Liver (tissue), 9 donors: Measurements from ENCODE around the gene FGF12. TPM values are rescaled to one million over a fixed set of nuclear protein-coding genes. Genes with fewer than 3 reads are reported as not detected.

Source experiments
- DNase-seq: peaks from one replicate; pipeline ENCODE4 v3.0.0-alpha.2; 2017; ENCODE audit warnings: low spot score
- H3K27ac ChIP-seq, 2 donors: one replicate each; pipeline ENCODE4 v1.7.0; 2013; ENCODE audit warnings: inconsistent platforms in 2 of 2, low read length in 2 of 2, control low read depth in 1 of 2, low read depth in 1 of 2, mild to moderate bottlenecking in 1 of 2
- H3K27me3 ChIP-seq, 4 donors: one replicate each; pipeline versions ENCODE4 v1.6.1 to v1.7.0; 2013; ENCODE audit warnings: low read length in 3 of 4, inconsistent platforms in 1 of 4, mild to moderate bottlenecking in 1 of 4, moderate library complexity in 1 of 4; ENCODE audit not compliant: control insufficient read depth in 4 of 4, insufficient read depth in 4 of 4
- H3K36me3 ChIP-seq, 4 donors: one replicate each; pipeline versions ENCODE4 v1.6.1 to v1.7.0; 2013; ENCODE audit warnings: low read length in 3 of 4, mild to moderate bottlenecking in 3 of 4, low read depth in 1 of 4, moderate library complexity in 1 of 4; ENCODE audit not compliant: control insufficient read depth in 4 of 4, insufficient read depth in 3 of 4
- H3K4me1 ChIP-seq, 4 donors: one replicate each; pipeline versions ENCODE4 v1.6.1 to v1.7.0; 2013; ENCODE audit warnings: low read length in 3 of 4, mild to moderate bottlenecking in 3 of 4, moderate library complexity in 1 of 4; ENCODE audit not compliant: control insufficient read depth in 4 of 4, insufficient read depth in 4 of 4
- H3K4me3 ChIP-seq, 3 donors: one replicate each; pipeline versions ENCODE4 v1.6.1 to v1.7.0; 2013; ENCODE audit warnings: low read length in 3 of 3, control low read depth in 1 of 3, low read depth in 1 of 3, mild to moderate bottlenecking in 1 of 3
- H3K9ac ChIP-seq, 2 donors: one replicate each; pipeline ENCODE4 v1.7.0; 2013; ENCODE audit warnings: low read length in 2 of 2, mild to moderate bottlenecking in 2 of 2, moderate library complexity in 2 of 2, control low read depth in 1 of 2, low read depth in 1 of 2
- H3K9me3 ChIP-seq, 4 donors: one replicate each; pipeline versions ENCODE4 v1.6.1 to v1.7.0; 2013; ENCODE audit warnings: low read length in 3 of 4; ENCODE audit not compliant: control insufficient read depth in 4 of 4
- EGR1 ChIP-seq, 2 donors: IDR thresholded peaks; 2 replicates each; pipeline ENCODE4 v1.6.1; 2016 to 2018; ENCODE audit warnings: antibody characterized with exemption in 2 of 2, low read depth in 2 of 2
- FOXA1 ChIP-seq: IDR thresholded peaks from 2 replicates; pipeline ENCODE4 v1.6.1; 2016; ENCODE audit warnings: antibody characterized with exemption
- FOXA2 ChIP-seq: IDR thresholded peaks from 2 replicates; pipeline ENCODE4 v1.6.1; 2016; ENCODE audit warnings: antibody characterized with exemption
- GABPA ChIP-seq, 2 donors: IDR thresholded peaks in 1 of 2; conservative IDR thresholded peaks in 1 of 2; 2 replicates each; pipeline ENCODE4 v1.6.1; 2016; ENCODE audit warnings: antibody characterized with exemption in 2 of 2, mild to moderate bottlenecking in 1 of 2, moderate library complexity in 1 of 2
- HNF4A ChIP-seq, 2 donors: conservative IDR thresholded peaks; 2 replicates each; pipeline ENCODE4 v1.6.1; 2016; ENCODE audit warnings: antibody characterized with exemption in 2 of 2, mild to moderate bottlenecking in 2 of 2
- HNF4G ChIP-seq: IDR thresholded peaks from 2 replicates; pipeline ENCODE4 v1.6.1; 2016; ENCODE audit warnings: antibody characterized with exemption
- JUND ChIP-seq, 2 donors: IDR thresholded peaks; 2 replicates each; pipeline ENCODE4 v1.6.1; 2016; ENCODE audit warnings: antibody characterized with exemption in 2 of 2
- NR2F2 ChIP-seq: IDR thresholded peaks from 2 replicates; pipeline ENCODE4 v1.6.1; 2016; ENCODE audit warnings: antibody characterized with exemption
- RAD21 ChIP-seq, 2 donors: IDR thresholded peaks; 2 replicates each; pipeline ENCODE4 v1.6.1; 2016; ENCODE audit warnings: antibody characterized with exemption in 2 of 2, mild to moderate bottlenecking in 2 of 2
- RXRA ChIP-seq, 2 donors: IDR thresholded peaks; 2 replicates each; pipeline ENCODE4 v1.6.1; 2017 to 2018; ENCODE audit warnings: antibody characterized with exemption in 2 of 2, mild to moderate bottlenecking in 1 of 2
- SP1 ChIP-seq: IDR thresholded peaks from 2 replicates; pipeline ENCODE4 v1.6.1; 2018; ENCODE audit warnings: antibody characterized with exemption, mild to moderate bottlenecking
- TAF1 ChIP-seq: conservative IDR thresholded peaks from 2 replicates; pipeline ENCODE4 v1.6.1; 2016; ENCODE audit warnings: antibody characterized with exemption, mild to moderate bottlenecking
- YY1 ChIP-seq: IDR thresholded peaks from 2 replicates; pipeline ENCODE4 v1.6.1; 2016; ENCODE audit warnings: antibody characterized with exemption, mild to moderate bottlenecking
- WGBS: extraction: QIAGEN DNeasy Blood & Tissue Kit; methylation state at CpG from one replicate; pipeline ENCODE4 v1.1.7; 2013; 5-methylcytosine and 5-hydroxymethylcytosine counted together
- polyA plus RNA-seq, 2 donors: library from polyadenylated mRNA; stranded (reverse) in 1 of 2; unstranded in 1 of 2; fragments of 200-250 nt in 1 of 2; fragments of >200 nt in 1 of 2; fragmentation: Nextera tagmentation in 1 of 2; extraction: Ambion mirVana in 1 of 2; gene quantifications; one replicate each; pipeline versions ENCODE4 v1.2.1 to v1.2.3, GENCODE V29; 2013 to 2015
- total RNA-seq, 2 donors: library from RNA; depleted of rRNA; stranded (reverse); fragments of >200 nt; gene quantifications; one replicate each; pipeline ENCODE4 v1.2.3, GENCODE V29; 2014
- TF ChIP-seq, protein P1 (sequence below): IDR thresholded peaks from 2 replicates; pipeline ENCODE4 v1.6.1; 2016; ENCODE audit warnings: antibody characterized with exemption
- TF ChIP-seq, protein P2 (sequence below): fragments of 150-350 bp; IDR thresholded peaks from 2 replicates; pipeline ENCODE4 v1.5.1; 2017; ENCODE audit warnings: improper control_type of control experiment, low read depth, low read length; ENCODE audit not compliant: missing input control
- TF ChIP-seq, protein P3 (sequence below): IDR thresholded peaks from 2 replicates; pipeline ENCODE4 v1.6.1; 2016; ENCODE audit warnings: antibody characterized with exemption, mild to moderate bottlenecking
- TF ChIP-seq, protein P4 (sequence below): IDR thresholded peaks from 2 replicates; pipeline ENCODE4 v1.6.1; 2016; ENCODE audit warnings: antibody characterized with exemption
- TF ChIP-seq, protein P5 (sequence below): IDR thresholded peaks from 2 replicates; pipeline ENCODE4 v1.6.1; 2016; ENCODE audit warnings: antibody characterized with exemption
- donor health status: healthy.
- donor health status: healthy.
- donor health status: healthy.
- donor health status: healthy.
- donor health status: healthy.

FGF12 gene
- total and polyA plus RNA-seq, 4 donors: 0.11 to 0.59 (median 0.19) TPM

DNA sequence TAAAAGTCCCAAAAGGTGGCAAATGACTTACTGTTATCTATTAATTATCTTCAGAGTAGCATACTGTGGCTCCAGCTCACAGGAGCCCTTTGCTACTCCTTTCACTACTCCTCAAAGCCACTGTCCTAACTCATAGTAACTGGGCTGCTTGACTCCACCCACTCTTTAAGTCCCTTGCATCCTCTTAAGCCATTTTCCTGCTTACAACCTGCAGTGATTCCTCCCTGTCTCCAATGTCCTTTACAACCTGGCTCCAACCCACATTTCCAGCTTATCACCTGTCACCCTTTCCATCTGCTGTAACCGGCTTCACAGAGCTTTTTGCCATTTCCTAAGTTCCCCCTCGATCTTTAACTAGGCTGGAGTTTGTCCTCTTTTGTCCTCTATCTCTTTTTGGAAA, 388.1 kb downstream of the FGF12 start:
- Histone ChIP-seq H3K9me3 (no peaks in the 10 kb centered on the region), H3K27me3 (peaks cover 0 to 3% (median 0%) of the 10 kb centered on the region in 4 donors), H3K4me1 (no peaks in the 10 kb centered on the region), H3K9ac (no peak overlapping the region), H3K36me3 (no peaks in the 10 kb centered on the region), H3K27ac (no peak overlapping the region), H3K4me3 (no peak overlapping the region)
- WGBS: 69% methylated on average over 2 of the region's 2 CpGs
- TF ChIP-seq, protein P1, sequence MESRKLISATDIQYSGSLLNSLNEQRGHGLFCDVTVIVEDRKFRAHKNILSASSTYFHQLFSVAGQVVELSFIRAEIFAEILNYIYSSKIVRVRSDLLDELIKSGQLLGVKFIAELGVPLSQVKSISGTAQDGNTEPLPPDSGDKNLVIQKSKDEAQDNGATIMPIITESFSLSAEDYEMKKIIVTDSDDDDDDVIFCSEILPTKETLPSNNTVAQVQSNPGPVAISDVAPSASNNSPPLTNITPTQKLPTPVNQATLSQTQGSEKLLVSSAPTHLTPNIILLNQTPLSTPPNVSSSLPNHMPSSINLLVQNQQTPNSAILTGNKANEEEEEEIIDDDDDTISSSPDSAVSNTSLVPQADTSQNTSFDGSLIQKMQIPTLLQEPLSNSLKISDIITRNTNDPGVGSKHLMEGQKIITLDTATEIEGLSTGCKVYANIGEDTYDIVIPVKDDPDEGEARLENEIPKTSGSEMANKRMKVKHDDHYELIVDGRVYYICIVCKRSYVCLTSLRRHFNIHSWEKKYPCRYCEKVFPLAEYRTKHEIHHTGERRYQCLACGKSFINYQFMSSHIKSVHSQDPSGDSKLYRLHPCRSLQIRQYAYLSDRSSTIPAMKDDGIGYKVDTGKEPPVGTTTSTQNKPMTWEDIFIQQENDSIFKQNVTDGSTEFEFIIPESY: no peak
- TF ChIP-seq, protein P2, sequence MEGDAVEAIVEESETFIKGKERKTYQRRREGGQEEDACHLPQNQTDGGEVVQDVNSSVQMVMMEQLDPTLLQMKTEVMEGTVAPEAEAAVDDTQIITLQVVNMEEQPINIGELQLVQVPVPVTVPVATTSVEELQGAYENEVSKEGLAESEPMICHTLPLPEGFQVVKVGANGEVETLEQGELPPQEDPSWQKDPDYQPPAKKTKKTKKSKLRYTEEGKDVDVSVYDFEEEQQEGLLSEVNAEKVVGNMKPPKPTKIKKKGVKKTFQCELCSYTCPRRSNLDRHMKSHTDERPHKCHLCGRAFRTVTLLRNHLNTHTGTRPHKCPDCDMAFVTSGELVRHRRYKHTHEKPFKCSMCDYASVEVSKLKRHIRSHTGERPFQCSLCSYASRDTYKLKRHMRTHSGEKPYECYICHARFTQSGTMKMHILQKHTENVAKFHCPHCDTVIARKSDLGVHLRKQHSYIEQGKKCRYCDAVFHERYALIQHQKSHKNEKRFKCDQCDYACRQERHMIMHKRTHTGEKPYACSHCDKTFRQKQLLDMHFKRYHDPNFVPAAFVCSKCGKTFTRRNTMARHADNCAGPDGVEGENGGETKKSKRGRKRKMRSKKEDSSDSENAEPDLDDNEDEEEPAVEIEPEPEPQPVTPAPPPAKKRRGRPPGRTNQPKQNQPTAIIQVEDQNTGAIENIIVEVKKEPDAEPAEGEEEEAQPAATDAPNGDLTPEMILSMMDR: no peak
- TF ChIP-seq EGR1 (IDR thresholded peaks at IDR 0.05; ENCODE audit: low read depth in 2 of 2) (no peak), JUND (IDR thresholded peaks at IDR 0.05) (no peak), FOXA1 (no peak), TAF1 (no peak), SP1 (no peak), HNF4A (conservative IDR thresholded peaks at IDR 0.05) (no peak), FOXA2 (no peak), GABPA (IDR thresholded peaks at IDR 0.05 in 1 of 2, conservative IDR thresholded peaks at IDR 0.05 in 1 of 2) (no peak), YY1 (no peak), RXRA (IDR thresholded peaks at IDR 0.05) (no peak), NR2F2 (no peak), HNF4G (no peak), RAD21 (IDR thresholded peaks at IDR 0.05) (no peak)
- TF ChIP-seq, protein P3, sequence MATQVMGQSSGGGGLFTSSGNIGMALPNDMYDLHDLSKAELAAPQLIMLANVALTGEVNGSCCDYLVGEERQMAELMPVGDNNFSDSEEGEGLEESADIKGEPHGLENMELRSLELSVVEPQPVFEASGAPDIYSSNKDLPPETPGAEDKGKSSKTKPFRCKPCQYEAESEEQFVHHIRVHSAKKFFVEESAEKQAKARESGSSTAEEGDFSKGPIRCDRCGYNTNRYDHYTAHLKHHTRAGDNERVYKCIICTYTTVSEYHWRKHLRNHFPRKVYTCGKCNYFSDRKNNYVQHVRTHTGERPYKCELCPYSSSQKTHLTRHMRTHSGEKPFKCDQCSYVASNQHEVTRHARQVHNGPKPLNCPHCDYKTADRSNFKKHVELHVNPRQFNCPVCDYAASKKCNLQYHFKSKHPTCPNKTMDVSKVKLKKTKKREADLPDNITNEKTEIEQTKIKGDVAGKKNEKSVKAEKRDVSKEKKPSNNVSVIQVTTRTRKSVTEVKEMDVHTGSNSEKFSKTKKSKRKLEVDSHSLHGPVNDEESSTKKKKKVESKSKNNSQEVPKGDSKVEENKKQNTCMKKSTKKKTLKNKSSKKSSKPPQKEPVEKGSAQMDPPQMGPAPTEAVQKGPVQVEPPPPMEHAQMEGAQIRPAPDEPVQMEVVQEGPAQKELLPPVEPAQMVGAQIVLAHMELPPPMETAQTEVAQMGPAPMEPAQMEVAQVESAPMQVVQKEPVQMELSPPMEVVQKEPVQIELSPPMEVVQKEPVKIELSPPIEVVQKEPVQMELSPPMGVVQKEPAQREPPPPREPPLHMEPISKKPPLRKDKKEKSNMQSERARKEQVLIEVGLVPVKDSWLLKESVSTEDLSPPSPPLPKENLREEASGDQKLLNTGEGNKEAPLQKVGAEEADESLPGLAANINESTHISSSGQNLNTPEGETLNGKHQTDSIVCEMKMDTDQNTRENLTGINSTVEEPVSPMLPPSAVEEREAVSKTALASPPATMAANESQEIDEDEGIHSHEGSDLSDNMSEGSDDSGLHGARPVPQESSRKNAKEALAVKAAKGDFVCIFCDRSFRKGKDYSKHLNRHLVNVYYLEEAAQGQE: no peak
- TF ChIP-seq, protein P4, sequence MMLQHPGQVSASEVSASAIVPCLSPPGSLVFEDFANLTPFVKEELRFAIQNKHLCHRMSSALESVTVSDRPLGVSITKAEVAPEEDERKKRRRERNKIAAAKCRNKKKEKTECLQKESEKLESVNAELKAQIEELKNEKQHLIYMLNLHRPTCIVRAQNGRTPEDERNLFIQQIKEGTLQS: no peak
- TF ChIP-seq, protein P5, sequence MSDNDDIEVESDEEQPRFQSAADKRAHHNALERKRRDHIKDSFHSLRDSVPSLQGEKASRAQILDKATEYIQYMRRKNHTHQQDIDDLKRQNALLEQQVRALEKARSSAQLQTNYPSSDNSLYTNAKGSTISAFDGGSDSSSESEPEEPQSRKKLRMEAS: no peak
- DNase-seq: no peak
